22Rv1 (cell line): Measurements from ENCODE around the gene ARMC2.

Experiments
- ZFX ChIP-seq: fragments of 450-650 bp; IDR thresholded peaks from 2 replicates; pipeline ENCODE4 v1.6.1; 2017; ENCODE audit warnings: antibody characterized with exemption, borderline replicate concordance
- TF ChIP-seq, protein P1 (sequence below): fragments of 450-650 bp; IDR thresholded peaks from 2 replicates; pipeline ENCODE4 v1.5.1; 2017; ENCODE audit warnings: mild to moderate bottlenecking

DNA sequence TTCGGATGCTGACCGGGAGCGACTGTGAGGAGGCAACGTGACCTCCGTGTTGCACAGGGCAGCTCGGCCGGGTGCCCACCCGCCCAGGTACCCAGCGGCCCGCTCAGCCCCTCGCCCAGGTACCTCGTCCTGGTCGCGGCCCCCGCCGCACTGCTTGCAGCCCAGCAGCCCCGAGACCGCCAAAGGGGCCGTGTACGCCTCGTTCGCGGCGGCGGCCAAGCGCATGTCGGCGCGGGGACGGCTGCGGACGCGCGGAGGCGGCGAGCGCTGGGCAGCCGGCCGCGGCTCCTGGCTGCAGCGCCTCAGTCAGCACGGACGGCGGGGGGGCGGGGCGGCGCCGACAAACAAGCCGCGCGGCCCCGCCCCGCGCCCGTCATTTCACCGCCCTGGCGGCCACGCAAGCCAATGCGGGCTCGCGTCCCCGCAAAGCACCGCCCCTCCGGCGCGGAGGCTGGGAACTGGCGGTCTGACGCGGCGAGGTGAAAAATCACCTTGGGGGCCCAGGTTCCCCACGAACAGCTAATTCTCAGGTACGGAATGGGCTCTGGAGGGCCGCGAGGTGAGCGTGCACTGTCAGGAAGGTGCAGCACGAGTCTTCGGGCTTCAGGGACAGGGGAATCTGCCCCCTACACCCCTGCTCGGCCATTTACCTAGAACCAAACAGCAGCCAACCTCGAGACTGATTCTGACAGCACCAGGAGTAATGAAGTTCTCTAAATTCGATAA is 161.2 kb downstream of the ARMC2 start:
- TF ChIP-seq, protein P1, sequence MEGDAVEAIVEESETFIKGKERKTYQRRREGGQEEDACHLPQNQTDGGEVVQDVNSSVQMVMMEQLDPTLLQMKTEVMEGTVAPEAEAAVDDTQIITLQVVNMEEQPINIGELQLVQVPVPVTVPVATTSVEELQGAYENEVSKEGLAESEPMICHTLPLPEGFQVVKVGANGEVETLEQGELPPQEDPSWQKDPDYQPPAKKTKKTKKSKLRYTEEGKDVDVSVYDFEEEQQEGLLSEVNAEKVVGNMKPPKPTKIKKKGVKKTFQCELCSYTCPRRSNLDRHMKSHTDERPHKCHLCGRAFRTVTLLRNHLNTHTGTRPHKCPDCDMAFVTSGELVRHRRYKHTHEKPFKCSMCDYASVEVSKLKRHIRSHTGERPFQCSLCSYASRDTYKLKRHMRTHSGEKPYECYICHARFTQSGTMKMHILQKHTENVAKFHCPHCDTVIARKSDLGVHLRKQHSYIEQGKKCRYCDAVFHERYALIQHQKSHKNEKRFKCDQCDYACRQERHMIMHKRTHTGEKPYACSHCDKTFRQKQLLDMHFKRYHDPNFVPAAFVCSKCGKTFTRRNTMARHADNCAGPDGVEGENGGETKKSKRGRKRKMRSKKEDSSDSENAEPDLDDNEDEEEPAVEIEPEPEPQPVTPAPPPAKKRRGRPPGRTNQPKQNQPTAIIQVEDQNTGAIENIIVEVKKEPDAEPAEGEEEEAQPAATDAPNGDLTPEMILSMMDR, result no peak
- TF ChIP-seq ZFX, result no peak
